Left ventricle myocardium inferior (tissue), 1 donor: ENCODE data around the gene TANC2. TPM values are rescaled to one million over a fixed set of nuclear protein-coding genes. Genes with fewer than 3 reads are reported as not detected.

Experiments
- DNase-seq: peaks from one replicate; pipeline ENCODE4 v3.0.0-alpha.2; 2020
- H3K27ac ChIP-seq: fragments of 200-600 bp; replicated peaks from 2 replicates; pipeline ENCODE4 v1.8.0; 2021
- H3K27me3 ChIP-seq: fragments of 200-600 bp; 2 replicates; pipeline ENCODE4 v1.8.0; 2021; ENCODE audit warnings: low read depth
- H3K36me3 ChIP-seq: fragments of 200-600 bp; 2 replicates; pipeline ENCODE4 v1.8.0; 2021
- H3K4me1 ChIP-seq: fragments of 200-600 bp; 2 replicates; pipeline ENCODE4 v1.8.0; 2021
- H3K4me3 ChIP-seq: fragments of 200-600 bp; 2 replicates; pipeline ENCODE4 v1.8.0; 2021; ENCODE audit warnings: mild to moderate bottlenecking, moderate library complexity
- H3K9me3 ChIP-seq: fragments of 200-600 bp; replicated peaks from 2 replicates; pipeline ENCODE4 v1.8.0; 2021
- CTCF ChIP-seq: fragments of 200-600 bp; IDR thresholded peaks from 2 replicates; pipeline ENCODE4 v1.8.0; 2021; ENCODE audit warnings: antibody characterized with exemption, mild to moderate bottlenecking, borderline replicate concordance
- intact Hi-C: fragments of 100-400 bp; cut with micrococcal nuclease; formaldehyde crosslinking; loops from one replicate; pipeline ENCODE4 v1.11.0; 2022
- total RNA-seq: library from RNA; stranded (reverse); fragmentation: NEBNext Ultra II Directional; extraction: Animal tissue kit (Norgen Biotek cat#: 25700); gene quantifications from one replicate; pipeline ENCODE4 v1.2.1, GENCODE V29; 2021
- donor health status: DM: no; HTN: yes; CAD: no; lungs with severe emphysema.

The TANC2 gene
- total RNA-seq, 1 donor from 2014 or later = 9.0 TPM

- H3K4me1 ChIP-seq = peaks cover 27% of the 10 kb centered on the region
- no peaks in the 10 kb centered on the region for H3K36me3 ChIP-seq
- H3K9me3 ChIP-seq = no peaks in the 10 kb centered on the region
- H3K4me3 ChIP-seq = peak overlapping the region; percentile 92
- H3K27me3 ChIP-seq = no peaks in the 10 kb centered on the region
- no peak for DNase-seq
- TF ChIP-seq CTCF = no peak
- peak overlapping the region; percentile 80 for H3K27ac ChIP-seq
- intact Hi-C loops = loop anchor here (5.0 kb wide), 1 partner anchor 258 kb away; no protein-coding TSS in a partner anchor
Measured at GRCh38 chr17:62965174-62965685, 805 bp upstream of the TANC2 start.

GRCh38 chr17:62966426-62967204, 580 bp downstream of the TANC2 start:
- no peak for TF ChIP-seq CTCF
- H3K4me3 ChIP-seq = peak overlapping the region; percentile 92
- no peaks in the 10 kb centered on the region for H3K9me3 ChIP-seq
- peak; percentile 64 for DNase-seq
- intact Hi-C loops = loop anchor here (5.0 kb wide), 1 partner anchor 259 kb away; no protein-coding TSS in a partner anchor
- peaks cover 27% of the 10 kb centered on the region for H3K4me1 ChIP-seq
- H3K27ac ChIP-seq = peak overlapping the region; percentile 80
- H3K27me3 ChIP-seq = no peaks in the 10 kb centered on the region
- no peaks in the 10 kb centered on the region for H3K36me3 ChIP-seq

- H3K9me3 ChIP-seq = no peaks in the 10 kb centered on the region
- no peak for DNase-seq
- intact Hi-C loops = loop anchor here (5.0 kb wide), 1 partner anchor 260 kb away; no protein-coding TSS in a partner anchor
- no peak overlapping the region for H3K27ac ChIP-seq
- H3K4me3 ChIP-seq = peak overlapping the region; percentile 92
- no peaks in the 10 kb centered on the region for H3K36me3 ChIP-seq
- peaks cover 27% of the 10 kb centered on the region for H3K4me1 ChIP-seq
- no peak for TF ChIP-seq CTCF
- H3K27me3 ChIP-seq = no peaks in the 10 kb centered on the region
Measured at GRCh38 chr17:62967205-62967529, 1.1 kb downstream of the TANC2 start.

- H3K36me3 ChIP-seq = no peaks in the 10 kb centered on the region
- no peak overlapping the region for H3K27ac ChIP-seq
- no peak for DNase-seq
- no peaks in the 10 kb centered on the region for H3K27me3 ChIP-seq
- no peaks in the 10 kb centered on the region for H3K9me3 ChIP-seq
- H3K4me1 ChIP-seq = peaks cover 27% of the 10 kb centered on the region
- no peak overlapping the region for H3K4me3 ChIP-seq
- intact Hi-C loops = loop anchor here (5.0 kb wide), 1 partner anchor 261 kb away; no protein-coding TSS in a partner anchor
- peak; percentile 84 for TF ChIP-seq CTCF
Measured at GRCh38 chr17:62968445-62968923, 2.4 kb downstream of the TANC2 start.

GRCh38 chr17:62970610-62971009, 4.6 kb downstream of the TANC2 start:
- Histone ChIP-seq H3K4me3 (no peak overlapping the region), H3K36me3 (no peaks in the 10 kb centered on the region), H3K4me1 (peaks cover 24% of the 10 kb centered on the region), H3K9me3 (no peaks in the 10 kb centered on the region), H3K27ac (no peak overlapping the region), H3K27me3 (no peaks in the 10 kb centered on the region)
- TF ChIP-seq CTCF = no peak
- intact Hi-C loops = no loop called here
- no peak for DNase-seq
